Natural killer cell (primary cell): ENCODE data around the gene CSH2. TPM values are rescaled to one million over a fixed set of nuclear protein-coding genes. Genes with fewer than 3 reads are reported as not detected.

ENCODE experiments used
- ATAC-seq, 3 donors: fragments of 150-1000 bp in 2 of 3; fragments of 200-7000 bp in 1 of 3; cut with Tn5 transposase; 1 replicate in 1 of 3; 2 replicates in 2 of 3; pipeline ENCODE4 v1.10.0; 2021; ENCODE audit warnings: mild to moderate bottlenecking in 2 of 3, moderate library complexity in 2 of 3
- DNase-seq, 2 donors: peaks; one replicate each; pipeline versions ENCODE4 v3.0.0 to v3.0.0-alpha.2; 2013 to 2021; ENCODE audit warnings: mixed read lengths in 1 of 2
- H3K27ac ChIP-seq: one replicate; pipeline ENCODE4 v1.5.1; 2013; ENCODE audit warnings: mild to moderate bottlenecking, low read length
- H3K27me3 ChIP-seq: one replicate; pipeline ENCODE4 v1.6.1; 2013; ENCODE audit warnings: low read length; ENCODE audit not compliant: control insufficient read depth, insufficient read depth
- H3K36me3 ChIP-seq: one replicate; pipeline ENCODE4 v1.6.1; 2013; ENCODE audit warnings: low read length; ENCODE audit not compliant: control insufficient read depth, insufficient read depth
- H3K4me1 ChIP-seq: one replicate; pipeline ENCODE4 v1.6.1; 2013; ENCODE audit warnings: low read length; ENCODE audit not compliant: control insufficient read depth, insufficient read depth
- H3K4me3 ChIP-seq: one replicate; pipeline ENCODE4 v1.5.1; 2013; ENCODE audit warnings: low read length
- H3K9me3 ChIP-seq: one replicate; pipeline ENCODE4 v1.6.1; 2013; ENCODE audit warnings: low read length; ENCODE audit not compliant: control insufficient read depth, insufficient read depth
- H3K27ac Mint-ChIP-seq, 2 donors: one replicate each; pipeline ENCODE4 v1.8.0; 2022; ENCODE audit warnings: mild to moderate bottlenecking in 2 of 2, mixed read lengths in 2 of 2, moderate library complexity in 1 of 2
- H3K27me3 Mint-ChIP-seq, 2 donors: one replicate each; pipeline ENCODE4 v1.8.0; 2022; ENCODE audit warnings: low read depth in 2 of 2, mixed read lengths in 2 of 2
- H3K36me3 Mint-ChIP-seq: one replicate; pipeline ENCODE4 v1.8.0; 2022; ENCODE audit warnings: mixed read lengths
- H3K4me1 Mint-ChIP-seq, 2 donors: one replicate each; pipeline ENCODE4 v1.8.0; 2022; ENCODE audit warnings: mixed read lengths in 2 of 2
- H3K4me3 Mint-ChIP-seq: one replicate; pipeline ENCODE4 v1.8.0; 2022; ENCODE audit warnings: mild to moderate bottlenecking, moderate library complexity, mixed read lengths
- H3K9me3 Mint-ChIP-seq, 2 donors: one replicate each; pipeline ENCODE4 v1.8.0; 2022; ENCODE audit warnings: mixed read lengths in 2 of 2
- WGBS: methylation state at CpG from one replicate; pipeline ENCODE4 v1.1.7; 2013; ENCODE audit warnings: missing lambda C conversion rate; ENCODE audit not compliant: insufficient coverage; 5-methylcytosine and 5-hydroxymethylcytosine counted together
- intact Hi-C: fragments of 100-400 bp; cut with micrococcal nuclease; formaldehyde crosslinking; loops from one replicate; pipeline ENCODE4 v1.14.2; 2022
- total RNA-seq, 4 donors: library from RNA; stranded (reverse); fragments of 120-200 nt in 1 of 4; gene quantifications; one replicate each; pipeline versions ENCODE4 v1.2.3 to v1.2.4, GENCODE V29; 2013 to 2022
- TF ChIP-seq, protein P1 (sequence below): fragments of 200-600 bp; IDR thresholded peaks from one replicate; pipeline ENCODE4 v1.8.0; 2022; ENCODE audit warnings: antibody characterized with exemption

The CSH2 gene
- total RNA-seq, 3 donors from 2014 or later (not counting 1 experiment from before 2014, with no cell fraction given), result not detected

GRCh38 chr17:63830904-63831491, 42.5 kb downstream of the CSH2 start:
- 93% methylated on average over 14 of the region's 15 CpGs for WGBS
- Mint-ChIP-seq H3K9me3 (no peaks in the 10 kb centered on the region), H3K4me1 (peaks cover 29 to 51% of the 10 kb centered on the region in 2 donors), H3K4me3 (no peak overlapping the region), H3K27me3 (no peaks in the 10 kb centered on the region), H3K36me3 (peaks cover 7% of the 10 kb centered on the region), H3K27ac (peak overlapping the region; percentile 40 to 68)
- intact Hi-C loops, result no loop called here
- Histone ChIP-seq H3K27ac (no peak overlapping the region), H3K4me3 (no peak overlapping the region), H3K27me3 (no peaks in the 10 kb centered on the region), H3K36me3 (peaks cover 67% of the 10 kb centered on the region), H3K4me1 (peaks cover 41% of the 10 kb centered on the region), H3K9me3 (no peaks in the 10 kb centered on the region)
- no peak for DNase-seq
- TF ChIP-seq, protein P1, sequence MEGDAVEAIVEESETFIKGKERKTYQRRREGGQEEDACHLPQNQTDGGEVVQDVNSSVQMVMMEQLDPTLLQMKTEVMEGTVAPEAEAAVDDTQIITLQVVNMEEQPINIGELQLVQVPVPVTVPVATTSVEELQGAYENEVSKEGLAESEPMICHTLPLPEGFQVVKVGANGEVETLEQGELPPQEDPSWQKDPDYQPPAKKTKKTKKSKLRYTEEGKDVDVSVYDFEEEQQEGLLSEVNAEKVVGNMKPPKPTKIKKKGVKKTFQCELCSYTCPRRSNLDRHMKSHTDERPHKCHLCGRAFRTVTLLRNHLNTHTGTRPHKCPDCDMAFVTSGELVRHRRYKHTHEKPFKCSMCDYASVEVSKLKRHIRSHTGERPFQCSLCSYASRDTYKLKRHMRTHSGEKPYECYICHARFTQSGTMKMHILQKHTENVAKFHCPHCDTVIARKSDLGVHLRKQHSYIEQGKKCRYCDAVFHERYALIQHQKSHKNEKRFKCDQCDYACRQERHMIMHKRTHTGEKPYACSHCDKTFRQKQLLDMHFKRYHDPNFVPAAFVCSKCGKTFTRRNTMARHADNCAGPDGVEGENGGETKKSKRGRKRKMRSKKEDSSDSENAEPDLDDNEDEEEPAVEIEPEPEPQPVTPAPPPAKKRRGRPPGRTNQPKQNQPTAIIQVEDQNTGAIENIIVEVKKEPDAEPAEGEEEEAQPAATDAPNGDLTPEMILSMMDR, result no peak
- ATAC-seq, result no peak

DNA sequence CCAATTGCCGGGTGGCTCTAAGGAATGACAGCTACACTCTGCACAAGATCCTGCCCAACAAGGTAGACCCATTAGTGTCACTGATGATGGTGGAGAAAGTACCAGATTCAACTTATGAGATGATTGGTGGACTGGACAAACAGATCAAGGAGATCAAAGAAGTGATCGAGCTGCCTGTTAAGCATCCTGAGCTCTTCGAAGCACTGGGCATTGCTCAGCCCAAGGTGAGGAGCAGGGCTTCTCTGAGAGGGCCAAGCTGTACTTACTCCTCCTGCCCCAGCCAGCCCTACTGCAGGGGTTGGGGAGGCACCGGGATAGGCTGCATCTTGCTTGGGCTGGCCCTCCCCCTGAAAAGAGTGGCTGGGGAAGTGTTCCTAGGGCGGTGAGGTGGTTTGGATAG, 43.2 kb downstream of the CSH2 start:
- Mint-ChIP-seq H3K27me3 (no peaks in the 10 kb centered on the region), H3K4me3 (no peak overlapping the region), H3K4me1 (peaks cover 32 to 53% of the 10 kb centered on the region in 2 donors), H3K27ac (peak overlapping the region; percentile 40 to 68), H3K36me3 (peaks cover 7% of the 10 kb centered on the region), H3K9me3 (no peaks in the 10 kb centered on the region)
- Histone ChIP-seq H3K4me1 (peaks cover 43% of the 10 kb centered on the region), H3K27ac (no peak overlapping the region), H3K4me3 (no peak overlapping the region), H3K9me3 (no peaks in the 10 kb centered on the region), H3K27me3 (no peaks in the 10 kb centered on the region), H3K36me3 (peaks cover 68% of the 10 kb centered on the region)
- TF ChIP-seq, protein P1, result no peak
- intact Hi-C loops, result no loop called here
- no peak for ATAC-seq
- no peak for DNase-seq
- WGBS, result over 99% methylated on average over 4 of the region's 5 CpGs

DNA sequence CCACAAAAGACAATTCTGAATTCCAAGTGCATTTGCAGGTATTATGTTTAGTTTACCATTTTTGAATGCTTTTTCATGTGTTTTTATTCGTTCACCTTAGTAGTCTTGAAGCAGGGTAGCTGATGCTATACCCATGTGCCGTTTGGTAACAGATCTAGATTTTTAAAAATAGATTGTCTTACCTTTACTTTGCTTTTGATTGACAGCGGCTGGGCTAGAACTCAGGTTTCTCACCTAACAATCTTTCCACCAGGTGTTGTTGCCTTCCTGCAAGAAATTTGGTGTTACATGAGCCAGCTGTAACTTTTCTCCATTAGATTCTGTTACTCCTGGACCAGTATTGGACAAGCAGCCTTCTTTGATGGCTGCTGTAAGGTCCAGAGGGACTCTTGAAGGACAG, 44.5 kb downstream of the CSH2 start:
- Mint-ChIP-seq H3K4me3 (no peak overlapping the region), H3K9me3 (no peaks in the 10 kb centered on the region), H3K36me3 (peaks cover 7% of the 10 kb centered on the region), H3K27me3 (no peaks in the 10 kb centered on the region), H3K4me1 (peaks cover 30 to 53% of the 10 kb centered on the region in 2 donors), H3K27ac (peak overlapping the region in 1 of 2 donors; percentile 68)
- ATAC-seq (no peak), DNase-seq (no peak)
- TF ChIP-seq, protein P1, result no peak
- peaks cover 69% of the 10 kb centered on the region for H3K36me3 ChIP-seq
- no peak overlapping the region for H3K27ac ChIP-seq
- no peaks in the 10 kb centered on the region for H3K27me3 ChIP-seq
- H3K4me3 ChIP-seq, result no peak overlapping the region
- H3K9me3 ChIP-seq, result no peaks in the 10 kb centered on the region
- intact Hi-C loops, result no loop called here
- peaks cover 35% of the 10 kb centered on the region for H3K4me1 ChIP-seq
- WGBS, result 98% methylated on average over 3 of the region's 3 CpGs

- Mint-ChIP-seq H3K4me3 (peak overlapping the region; percentile 99), H3K27me3 (no peaks in the 10 kb centered on the region), H3K27ac (peak overlapping the region; percentile 96 to 99), H3K9me3 (no peaks in the 10 kb centered on the region), H3K36me3 (peaks cover 7% of the 10 kb centered on the region), H3K4me1 (peaks cover 30 to 55% of the 10 kb centered on the region in 2 donors)
- H3K4me1 ChIP-seq, result peaks cover 35% of the 10 kb centered on the region
- no peaks in the 10 kb centered on the region for H3K27me3 ChIP-seq
- H3K9me3 ChIP-seq, result no peaks in the 10 kb centered on the region
- peak overlapping the region; percentile 78 for H3K4me3 ChIP-seq
- peaks cover 66% of the 10 kb centered on the region for H3K36me3 ChIP-seq
- no peak for DNase-seq
- no peak for ATAC-seq
- WGBS, result 7% methylated on average over 14 of the region's 19 CpGs
- intact Hi-C loops, result loop anchor here (1.0 to 2.0 kb wide), 3 partner anchors 15 to 129 kb away; partner anchors contain the start of gene CCDC47
- TF ChIP-seq, protein P1, result peak; percentile 8
- peak overlapping the region; percentile 91 for H3K27ac ChIP-seq
Measured at GRCh38 chr17:63827801-63828221, 45.7 kb downstream of the CSH2 start.
